HUES48 (cell line): ENCODE data around the gene AK2.

Source experiments
- H3K27ac ChIP-seq: one replicate; pipeline ENCODE4 v1.7.0; 2013; ENCODE audit warnings: low read depth, low read length, inconsistent platforms
- H3K27me3 ChIP-seq: 2 replicates; pipeline ENCODE4 v1.6.1; 2013; ENCODE audit warnings: mild to moderate bottlenecking, low read length; ENCODE audit not compliant: control insufficient read depth, insufficient read depth
- H3K36me3 ChIP-seq: 2 replicates; pipeline ENCODE4 v1.6.1; 2013; ENCODE audit warnings: low read length; ENCODE audit not compliant: control insufficient read depth, insufficient read depth
- H3K4me1 ChIP-seq: 2 replicates; pipeline ENCODE4 v1.6.1; 2013; ENCODE audit warnings: mild to moderate bottlenecking, low read length; ENCODE audit not compliant: control insufficient read depth, insufficient read depth
- H3K4me3 ChIP-seq: 2 replicates; pipeline ENCODE4 v1.5.1; 2013; ENCODE audit warnings: mild to moderate bottlenecking, low read depth, low read length
- H3K9ac ChIP-seq: 2 replicates; pipeline ENCODE4 v1.6.1; 2013; ENCODE audit warnings: mild to moderate bottlenecking, low read depth, low read length, moderate library complexity
- H3K9me3 ChIP-seq: 2 replicates; pipeline ENCODE4 v1.6.1; 2013; ENCODE audit warnings: low read length; ENCODE audit not compliant: control insufficient read depth, insufficient read depth

The AK2 gene

DNA sequence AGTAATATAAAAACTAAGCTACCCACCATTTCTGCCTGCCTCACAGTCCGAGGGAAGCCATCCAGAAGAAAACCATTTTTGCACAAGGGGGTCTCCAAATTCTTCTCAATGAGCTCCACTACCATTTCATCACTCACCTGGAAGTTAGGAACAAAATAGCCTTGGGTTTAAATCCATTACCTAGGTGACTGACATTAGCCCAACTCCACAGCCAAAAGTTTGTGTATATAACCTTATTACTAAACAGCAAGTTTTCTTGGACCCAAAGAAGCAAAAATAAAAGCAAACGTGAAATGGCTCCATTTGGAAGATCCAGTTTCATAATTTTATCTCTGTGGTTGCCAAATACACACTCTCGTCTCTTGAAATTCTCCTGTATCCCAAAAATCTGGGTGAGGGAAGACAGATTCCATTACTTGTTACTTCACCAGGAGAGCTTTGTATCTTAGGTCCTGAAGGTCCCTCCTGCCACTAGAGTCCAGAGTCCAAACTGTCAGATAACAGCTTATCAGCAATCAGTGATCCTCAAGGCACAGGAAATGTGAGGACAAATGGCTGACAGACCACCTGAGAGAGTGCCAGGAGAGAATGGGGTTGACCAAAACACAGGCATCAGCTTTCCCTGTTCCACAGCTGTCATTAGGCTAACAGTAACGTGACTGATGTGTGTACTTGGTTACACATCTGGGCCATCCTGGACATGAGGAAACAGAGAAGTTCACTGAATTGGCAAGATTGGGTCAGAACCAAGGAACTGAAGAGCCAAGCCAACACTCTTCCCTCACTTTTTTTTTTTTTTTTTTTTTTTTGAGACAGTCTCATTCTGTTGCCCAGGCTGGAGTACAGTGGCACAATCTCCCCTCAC, 14.9 kb downstream of the AK2 start:
- H3K4me1 ChIP-seq = no peaks in the 10 kb centered on the region
- H3K4me3 ChIP-seq = no peak overlapping the region
- no peaks in the 10 kb centered on the region for H3K9me3 ChIP-seq
- no peak overlapping the region for H3K27ac ChIP-seq
- H3K36me3 ChIP-seq = peaks cover 75% of the 10 kb centered on the region
- no peak overlapping the region for H3K9ac ChIP-seq
- H3K27me3 ChIP-seq = no peaks in the 10 kb centered on the region

DNA sequence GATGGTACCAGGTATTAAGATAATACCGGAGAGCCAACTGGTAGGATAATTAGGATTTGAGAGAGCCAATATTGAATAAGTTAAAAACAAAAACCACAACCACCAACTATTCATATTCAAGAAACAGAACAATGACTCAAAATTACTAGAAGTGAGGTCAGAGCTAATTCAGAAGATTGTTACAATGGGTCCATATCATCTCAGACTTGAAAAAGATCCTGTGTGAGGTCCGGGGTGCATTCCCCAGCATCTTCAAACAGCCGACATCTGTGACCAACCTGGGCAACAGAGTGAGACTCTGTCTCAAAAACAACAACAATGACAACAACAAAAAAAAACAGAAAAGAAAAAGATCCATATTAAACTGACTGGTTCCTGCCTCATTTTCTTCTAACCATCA, 18.6 kb downstream of the AK2 start:
- H3K36me3 ChIP-seq = peaks cover 79% of the 10 kb centered on the region
- H3K4me1 ChIP-seq = no peaks in the 10 kb centered on the region
- no peaks in the 10 kb centered on the region for H3K9me3 ChIP-seq
- H3K9ac ChIP-seq = no peak overlapping the region
- no peak overlapping the region for H3K27ac ChIP-seq
- no peak overlapping the region for H3K4me3 ChIP-seq
- no peaks in the 10 kb centered on the region for H3K27me3 ChIP-seq

DNA sequence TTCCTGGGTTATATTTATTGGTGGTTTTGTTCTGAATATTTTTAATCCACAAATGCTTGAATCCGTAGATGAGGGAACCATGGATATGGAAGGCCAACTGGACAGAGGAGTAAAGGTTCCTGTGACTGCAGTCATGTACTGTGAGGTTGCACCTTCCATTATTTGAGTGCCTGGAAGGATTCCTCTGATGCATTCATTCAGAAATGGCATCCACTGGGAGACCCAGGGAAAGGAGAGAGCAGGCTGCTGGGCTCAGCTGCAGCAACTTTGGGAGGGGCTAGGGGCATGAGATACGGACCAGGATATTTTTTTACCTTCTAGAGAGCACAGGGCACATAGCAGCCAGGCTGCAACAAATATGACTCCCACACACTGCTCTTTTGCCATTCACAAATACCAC, 19.5 kb downstream of the AK2 start:
- Histone ChIP-seq H3K27ac (no peak overlapping the region), H3K4me1 (no peaks in the 10 kb centered on the region), H3K9me3 (no peaks in the 10 kb centered on the region), H3K9ac (no peak overlapping the region), H3K4me3 (no peak overlapping the region), H3K27me3 (no peaks in the 10 kb centered on the region), H3K36me3 (peaks cover 79% of the 10 kb centered on the region)

DNA sequence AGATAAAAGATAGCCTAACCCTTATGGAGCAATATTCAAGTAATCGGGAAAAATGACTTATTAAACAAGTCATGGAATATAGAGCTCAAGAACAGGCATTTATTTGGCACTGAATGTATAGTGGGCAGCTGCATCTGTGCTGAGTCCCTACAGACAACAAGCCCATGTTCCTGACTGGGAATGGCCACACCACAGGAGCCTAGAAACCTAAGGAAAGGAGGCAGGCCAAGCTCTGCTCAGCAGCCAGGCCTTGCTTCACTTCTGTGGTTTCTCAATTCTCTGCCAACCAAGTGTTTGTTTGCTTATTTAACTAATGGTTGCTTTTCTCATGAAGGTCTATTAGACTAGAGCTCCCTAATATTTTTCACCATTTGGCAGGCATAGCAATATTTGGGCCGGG, 21.5 kb downstream of the AK2 start:
- H3K27ac ChIP-seq = no peak overlapping the region
- no peak overlapping the region for H3K4me3 ChIP-seq
- H3K27me3 ChIP-seq = no peaks in the 10 kb centered on the region
- H3K36me3 ChIP-seq = peaks cover 78% of the 10 kb centered on the region
- no peak overlapping the region for H3K9ac ChIP-seq
- H3K4me1 ChIP-seq = no peaks in the 10 kb centered on the region
- H3K9me3 ChIP-seq = no peaks in the 10 kb centered on the region

DNA sequence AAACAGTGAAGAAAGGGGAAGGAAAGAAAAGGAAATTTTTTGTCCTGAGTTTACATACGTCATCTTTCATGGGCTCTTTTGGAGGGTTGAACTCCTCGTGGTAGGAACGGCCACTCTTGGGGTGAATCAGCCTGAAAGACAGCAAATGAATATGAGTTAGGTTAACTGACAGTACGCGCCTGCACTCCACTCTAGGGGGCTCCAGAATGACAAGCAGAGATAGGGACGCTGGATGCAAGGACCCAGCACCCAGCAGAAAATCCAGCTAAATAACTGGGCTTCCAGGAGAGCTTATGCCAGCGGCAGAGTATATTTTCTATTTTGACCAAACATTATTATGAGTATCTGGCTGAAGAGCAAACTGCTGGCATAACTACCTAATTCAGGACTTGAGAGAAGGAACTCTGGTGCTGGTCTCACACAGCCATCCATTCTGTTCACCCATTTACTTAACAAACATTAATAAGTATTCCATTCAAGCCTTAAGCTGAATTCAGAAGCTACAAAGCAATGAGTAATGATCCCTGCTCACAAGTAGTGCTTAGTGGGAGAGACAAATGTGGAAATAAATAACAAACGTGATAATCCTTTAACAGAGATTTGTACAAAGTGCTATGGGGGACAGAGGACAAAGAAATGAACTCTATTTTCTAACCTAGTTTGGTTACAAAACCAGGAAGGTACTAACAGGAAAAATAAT, 22.1 kb downstream of the AK2 start:
- H3K27me3 ChIP-seq = no peaks in the 10 kb centered on the region
- no peaks in the 10 kb centered on the region for H3K4me1 ChIP-seq
- H3K4me3 ChIP-seq = no peak overlapping the region
- no peak overlapping the region for H3K27ac ChIP-seq
- no peak overlapping the region for H3K9ac ChIP-seq
- no peaks in the 10 kb centered on the region for H3K9me3 ChIP-seq
- H3K36me3 ChIP-seq = peaks cover 76% of the 10 kb centered on the region

DNA sequence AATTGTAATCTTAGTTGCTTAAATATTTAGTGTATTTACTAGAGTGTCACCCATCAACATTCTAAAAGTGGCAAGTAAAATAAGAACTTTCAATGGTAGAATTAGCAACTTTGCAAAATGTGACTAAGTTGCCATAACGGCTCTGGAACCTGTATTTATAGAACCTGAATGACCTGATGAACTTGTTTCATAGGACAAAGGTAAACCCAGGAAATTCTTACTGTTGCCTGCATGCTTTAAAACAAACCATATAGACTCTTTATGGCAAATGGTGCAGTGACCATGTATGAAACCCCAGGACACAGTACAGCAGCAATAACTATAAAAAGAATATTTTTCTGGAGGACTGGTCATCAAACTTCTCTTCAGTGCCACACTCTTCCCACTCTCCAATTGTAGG, 22.9 kb downstream of the AK2 start:
- Histone ChIP-seq H3K9me3 (no peaks in the 10 kb centered on the region), H3K27me3 (no peaks in the 10 kb centered on the region), H3K9ac (no peak overlapping the region), H3K36me3 (peaks cover 76% of the 10 kb centered on the region), H3K4me3 (no peak overlapping the region), H3K4me1 (no peaks in the 10 kb centered on the region), H3K27ac (no peak overlapping the region)

DNA sequence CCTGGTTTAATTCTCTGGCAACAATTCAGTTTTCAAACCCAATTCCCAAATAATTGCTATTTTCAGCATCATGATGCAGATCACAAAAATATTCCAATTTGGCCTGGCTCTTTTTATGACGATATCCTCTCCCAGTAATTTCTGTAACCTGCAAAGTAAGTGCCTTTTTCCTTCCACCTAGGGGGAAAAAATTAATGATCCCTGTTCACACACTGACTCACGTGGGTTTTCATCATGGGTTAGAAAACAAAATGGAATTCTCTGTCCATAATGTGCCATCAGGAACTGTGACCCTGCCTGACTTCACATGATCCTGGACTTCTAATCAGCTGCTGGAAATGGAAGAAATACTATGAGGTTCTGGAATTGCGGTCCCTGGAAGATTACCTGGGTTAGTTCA, 24.5 kb downstream of the AK2 start:
- Histone ChIP-seq H3K36me3 (peaks cover 76% of the 10 kb centered on the region), H3K27me3 (no peaks in the 10 kb centered on the region), H3K9ac (no peak overlapping the region), H3K4me1 (no peaks in the 10 kb centered on the region), H3K4me3 (no peak overlapping the region), H3K27ac (no peak overlapping the region), H3K9me3 (no peaks in the 10 kb centered on the region)

DNA sequence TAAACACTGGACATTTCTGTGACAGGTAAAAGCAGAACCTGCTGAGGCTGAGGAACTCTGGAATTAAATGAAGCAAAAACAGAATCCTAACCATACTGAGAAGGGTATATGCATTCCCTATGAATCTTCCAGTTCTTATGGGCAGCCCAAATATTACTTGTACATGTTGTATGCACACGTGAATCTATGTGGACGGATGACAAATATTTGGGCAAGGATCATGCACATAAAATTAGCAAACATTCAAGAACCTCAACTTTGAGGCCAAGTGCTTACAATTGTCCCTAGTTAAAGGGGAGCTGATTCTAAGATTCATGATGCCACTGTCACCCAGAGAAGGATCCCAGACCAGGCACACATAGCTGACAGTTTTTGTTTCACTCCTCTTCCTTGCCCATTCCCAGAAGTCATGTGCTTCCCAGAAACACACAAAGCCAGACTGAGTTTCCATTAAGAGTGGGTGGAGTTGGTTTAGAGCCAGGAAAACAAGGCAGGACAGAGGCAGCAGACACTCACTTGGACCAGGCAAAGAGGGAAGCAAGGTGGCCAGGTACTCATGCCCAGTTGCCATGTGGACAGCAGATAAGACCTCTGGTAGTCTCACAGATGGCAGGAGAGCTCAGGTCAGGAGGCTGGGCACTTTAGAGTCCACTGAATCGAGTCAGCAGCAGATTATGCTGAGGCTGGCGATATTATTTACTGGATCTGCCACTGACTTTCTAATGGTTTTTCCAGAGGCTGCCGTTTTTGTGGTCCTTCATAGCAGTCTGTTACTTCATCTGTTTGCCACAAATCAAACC, 25.6 kb downstream of the AK2 start:
- Histone ChIP-seq H3K4me1 (0 out of 2 replicates have a peak, but pooled peaks cover 2% of the 10 kb centered on the region), H3K27me3 (no peaks in the 10 kb centered on the region), H3K9me3 (no peaks in the 10 kb centered on the region), H3K27ac (no peak overlapping the region), H3K9ac (no peak overlapping the region), H3K4me3 (no peak overlapping the region), H3K36me3 (peaks cover 76% of the 10 kb centered on the region)

DNA sequence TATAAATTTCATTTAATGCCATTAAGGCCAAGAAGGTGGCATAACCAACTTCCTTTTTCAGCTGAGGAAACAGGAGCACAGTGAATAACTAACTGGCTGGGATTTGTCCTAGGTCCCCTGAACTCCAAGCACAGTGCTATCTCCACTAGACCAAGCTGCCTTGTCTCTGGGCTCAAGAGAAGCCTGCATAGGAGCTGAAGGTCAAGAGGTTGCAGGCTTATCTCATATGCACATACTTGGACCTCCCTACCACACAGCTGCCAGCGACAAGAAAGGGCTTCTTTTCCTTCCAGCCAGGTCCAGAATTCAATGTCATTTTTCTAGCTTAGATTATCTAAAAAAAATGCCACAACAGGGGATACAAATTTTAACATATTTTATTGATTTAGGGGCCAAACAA, 27.1 kb downstream of the AK2 start:
- H3K36me3 ChIP-seq = peaks cover 73% of the 10 kb centered on the region
- no peaks in the 10 kb centered on the region for H3K9me3 ChIP-seq
- 0 out of 2 replicates have a peak, but pooled peaks cover 2% of the 10 kb centered on the region for H3K4me1 ChIP-seq
- no peak overlapping the region for H3K9ac ChIP-seq
- no peaks in the 10 kb centered on the region for H3K27me3 ChIP-seq
- H3K4me3 ChIP-seq = no peak overlapping the region
- H3K27ac ChIP-seq = peak overlapping the region; percentile 3

DNA sequence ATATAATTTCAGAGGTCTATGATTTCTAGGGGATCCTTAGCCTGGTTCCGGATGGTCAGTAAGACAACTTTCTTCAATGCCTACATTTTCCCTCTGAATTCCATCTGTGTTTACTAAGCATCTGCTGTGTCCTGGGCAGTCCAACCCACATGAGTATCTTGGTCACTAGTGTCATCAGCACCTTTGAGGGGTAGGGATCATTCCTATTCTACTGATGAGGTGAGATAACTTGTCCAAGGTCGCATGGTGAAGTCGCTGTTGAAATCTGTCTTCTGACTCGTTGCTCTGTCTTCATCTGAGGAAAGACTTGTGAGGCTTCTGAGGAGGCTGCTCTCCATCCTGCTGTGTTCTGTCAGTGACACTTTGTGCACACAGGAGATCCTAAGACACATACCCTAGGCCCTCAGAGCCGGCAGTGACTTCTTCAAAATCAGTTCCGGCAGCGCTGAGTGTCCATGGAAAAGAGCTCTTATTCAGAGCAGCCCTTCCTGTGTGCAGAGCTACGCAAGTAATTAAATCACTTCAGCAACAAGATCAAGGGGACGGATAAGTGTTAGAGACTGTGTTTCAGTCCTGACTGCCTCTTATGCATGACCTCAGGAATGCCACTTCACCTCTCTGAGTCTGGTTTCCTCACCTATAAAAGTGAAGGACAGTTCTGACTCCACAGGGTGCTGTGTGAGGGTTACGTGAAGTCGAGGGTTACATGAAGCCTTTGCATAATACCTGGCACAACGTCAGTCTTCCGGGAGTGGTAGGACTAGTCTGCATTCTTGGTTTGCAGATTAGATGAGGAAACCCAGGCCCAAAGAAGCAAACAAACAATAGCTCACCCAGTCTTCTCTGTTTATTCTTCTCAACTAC, 28.4 kb downstream of the AK2 start:
- peaks cover 60% of the 10 kb centered on the region for H3K36me3 ChIP-seq
- H3K9ac ChIP-seq = no peak overlapping the region
- H3K27me3 ChIP-seq = no peaks in the 10 kb centered on the region
- H3K9me3 ChIP-seq = no peaks in the 10 kb centered on the region
- H3K4me1 ChIP-seq = 0 out of 2 replicates have a peak, but pooled peaks cover 2% of the 10 kb centered on the region
- H3K4me3 ChIP-seq = no peak overlapping the region
- H3K27ac ChIP-seq = peak overlapping the region; percentile 31
